HG03460 (cell line): Measurements from ENCODE around the gene CRYL1.

Experiments
- ATAC-seq: cut with Tn5 transposase; IDR thresholded peaks from one replicate; pipeline ENCODE4 v1.9.1; 2021; ENCODE audit not compliant: unreplicated experiment

Gene CRYL1

DNA sequence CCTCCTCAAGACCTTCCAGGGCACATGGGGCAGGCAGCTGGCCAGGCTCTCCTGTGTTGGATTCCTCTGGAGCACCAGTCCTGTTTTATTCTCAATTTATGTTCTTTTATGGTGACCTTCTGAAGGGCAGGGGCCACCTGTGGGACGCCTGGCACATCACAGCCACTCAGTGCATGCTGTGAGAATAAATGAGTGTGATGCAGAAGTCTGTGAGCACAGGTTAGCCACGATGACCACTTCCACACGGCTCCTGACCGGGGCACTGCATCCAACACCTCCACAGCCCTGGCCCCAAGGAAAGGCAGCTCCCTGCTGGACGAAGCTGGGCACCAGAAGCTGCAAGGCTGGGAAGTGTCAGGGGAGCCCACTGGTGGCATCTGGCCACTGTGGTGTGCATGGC lies 122.8 kb downstream of the CRYL1 start:
- no peak for ATAC-seq

DNA sequence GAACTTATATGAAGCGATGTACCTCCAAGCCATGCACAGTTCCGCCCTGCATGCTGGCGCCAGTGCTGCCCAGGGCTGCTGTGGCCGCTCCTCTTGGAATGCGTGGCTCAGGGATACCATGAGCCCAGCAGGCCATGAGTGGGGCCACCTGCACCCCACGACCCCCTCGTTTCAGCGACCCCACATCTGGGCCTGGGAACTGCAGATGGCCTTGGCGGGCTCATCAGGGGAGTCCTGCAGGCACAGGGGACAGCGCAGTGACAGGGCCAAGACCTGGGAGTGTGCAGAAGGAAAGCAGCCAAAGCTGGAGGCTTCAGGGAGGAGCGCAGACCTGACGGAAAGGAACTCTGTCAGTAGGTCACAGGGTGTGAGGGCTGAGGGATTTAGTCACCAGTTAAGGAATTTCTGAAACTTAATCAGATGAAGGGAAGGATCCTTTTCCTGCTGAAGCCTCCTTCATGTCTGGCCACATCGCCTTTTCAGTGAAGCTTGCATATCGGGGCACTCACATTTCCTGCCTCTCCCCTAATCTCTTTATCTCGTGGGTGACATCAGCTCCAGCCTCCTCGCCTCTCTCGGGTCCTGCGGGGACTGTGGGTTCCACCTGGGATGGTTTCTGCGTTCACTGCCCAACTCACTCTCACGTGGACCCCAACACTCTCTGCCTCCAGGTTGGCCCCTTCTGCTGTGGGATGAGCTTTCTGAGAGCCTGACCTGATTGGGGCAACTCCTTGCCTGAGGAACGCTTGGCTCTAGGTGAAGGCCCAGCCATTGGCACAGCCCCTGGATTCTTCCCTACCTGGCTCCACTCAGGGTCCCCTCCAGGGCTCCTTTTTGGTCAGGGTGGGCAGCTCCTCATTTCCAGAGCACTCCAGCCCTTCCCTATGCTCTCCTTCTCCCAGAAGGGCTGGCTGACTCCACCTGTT lies 123.5 kb downstream of the CRYL1 start:
- ATAC-seq: no peak

DNA sequence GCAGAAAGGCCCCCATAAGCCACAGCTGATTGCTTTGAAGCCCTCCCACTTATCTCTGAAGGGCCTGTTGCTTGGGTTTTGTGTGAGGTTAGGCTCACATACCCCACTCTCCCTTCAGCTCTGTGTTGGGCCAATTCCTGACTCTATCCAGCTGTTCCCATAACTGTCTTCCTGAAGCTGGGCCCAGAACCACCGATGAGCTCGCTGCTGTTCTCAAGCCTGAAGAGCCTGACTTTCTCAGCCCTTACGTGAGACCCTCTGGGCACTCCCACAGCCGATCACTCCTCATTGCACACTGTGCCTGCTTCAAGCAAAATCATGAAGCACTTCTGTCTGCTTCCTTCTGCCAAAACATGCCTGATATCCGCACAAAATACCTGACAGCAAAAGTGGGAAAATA lies 124.1 kb downstream of the CRYL1 start:
- ATAC-seq: no peak

DNA sequence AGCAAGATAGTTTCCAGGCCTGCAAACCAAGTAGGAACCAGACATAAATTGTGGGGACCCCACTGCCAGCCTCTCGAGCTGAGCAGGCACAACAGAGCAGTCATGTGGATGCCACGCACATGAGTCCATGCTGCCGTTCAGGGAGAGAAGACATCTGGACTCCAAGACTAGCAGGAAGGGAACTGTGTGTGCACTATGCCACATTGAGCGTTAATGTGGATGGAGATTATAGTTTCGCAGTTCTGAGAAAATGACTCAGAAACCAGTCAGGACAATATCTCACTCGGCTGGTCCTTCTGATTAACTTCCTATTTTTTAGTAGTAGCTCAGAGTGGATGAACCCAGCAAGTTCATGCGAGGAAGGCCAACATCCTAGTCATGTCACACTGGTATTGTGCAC lies 124.9 kb downstream of the CRYL1 start:
- ATAC-seq: no peak

DNA sequence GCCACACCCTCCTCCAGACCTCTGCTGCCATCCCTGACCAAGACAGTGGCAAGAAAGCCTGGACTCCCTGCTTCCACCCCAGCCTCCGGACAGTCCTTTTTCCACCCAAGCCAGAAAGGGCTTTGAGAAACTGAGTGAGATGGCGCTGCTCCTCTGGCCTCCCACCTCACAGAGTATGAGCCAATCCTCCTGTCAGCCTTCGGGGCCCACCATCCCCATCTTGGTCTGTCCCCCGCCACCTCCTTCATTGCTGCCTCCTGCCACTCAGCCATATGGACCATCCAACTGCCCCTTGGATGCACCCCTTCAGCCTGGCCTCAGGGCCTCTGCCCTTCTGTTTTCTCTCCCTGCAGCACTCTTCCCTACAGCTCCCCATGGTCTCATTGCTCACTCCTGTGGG lies 125.7 kb downstream of the CRYL1 start:
- ATAC-seq: no peak

DNA sequence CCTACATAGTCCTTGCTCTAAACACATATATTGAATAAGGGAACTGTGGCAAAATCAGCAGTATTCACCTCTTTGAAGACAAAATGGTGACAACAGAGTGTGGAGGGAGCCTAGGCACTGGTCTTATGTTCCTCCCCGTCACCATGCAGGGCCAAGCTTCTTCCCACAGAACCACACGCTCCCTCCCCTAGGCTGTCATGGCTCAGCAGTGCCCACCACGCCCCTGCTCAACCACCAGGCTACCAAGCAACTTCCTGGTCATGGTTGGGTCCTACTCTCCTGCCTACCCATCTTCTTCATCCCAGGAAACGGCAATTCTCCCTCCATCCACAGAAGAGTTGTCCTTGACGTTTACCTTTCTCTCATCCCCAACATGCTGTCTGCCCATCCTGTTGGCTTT lies 126.1 kb downstream of the CRYL1 start:
- ATAC-seq: no peak

DNA sequence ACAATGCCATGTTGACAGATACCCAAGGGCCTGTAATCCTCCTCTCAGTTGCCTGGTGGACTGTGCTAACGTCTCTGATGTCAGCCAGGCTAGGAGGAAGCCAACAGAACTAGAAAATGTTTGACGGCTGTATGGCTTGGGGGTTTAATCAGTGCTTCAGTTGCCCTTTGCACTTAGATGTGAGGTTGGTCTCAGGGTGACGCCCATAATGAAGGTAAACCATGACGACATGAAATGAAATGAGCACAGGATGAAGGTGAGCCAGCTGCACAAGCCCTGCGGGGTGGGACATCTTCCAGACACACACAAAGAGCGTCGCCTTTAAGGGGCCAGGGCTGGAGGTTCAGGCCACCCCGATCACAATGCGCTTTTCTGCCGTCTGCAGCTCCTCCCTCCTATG lies 127.2 kb downstream of the CRYL1 start:
- no peak for ATAC-seq

DNA sequence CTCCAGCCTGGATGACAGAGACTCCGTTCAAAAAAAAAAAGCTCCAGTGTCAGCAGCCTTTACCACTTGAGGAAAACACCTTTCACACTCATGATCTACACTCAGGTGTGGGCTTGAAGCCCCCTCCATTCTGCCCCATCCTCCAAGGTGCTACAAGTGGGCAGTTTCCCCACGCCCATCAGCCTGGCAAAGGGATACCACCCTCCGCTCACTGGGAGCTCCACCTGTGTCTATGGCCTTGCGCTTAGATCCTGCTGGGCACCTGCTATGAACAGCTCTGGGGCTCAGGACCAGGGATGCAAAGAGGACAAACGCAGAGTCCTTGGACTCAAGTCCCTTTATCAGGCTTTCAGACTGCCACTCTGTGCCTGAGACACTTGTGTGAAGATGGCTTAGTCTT lies 127.8 kb downstream of the CRYL1 start:
- no peak for ATAC-seq

DNA sequence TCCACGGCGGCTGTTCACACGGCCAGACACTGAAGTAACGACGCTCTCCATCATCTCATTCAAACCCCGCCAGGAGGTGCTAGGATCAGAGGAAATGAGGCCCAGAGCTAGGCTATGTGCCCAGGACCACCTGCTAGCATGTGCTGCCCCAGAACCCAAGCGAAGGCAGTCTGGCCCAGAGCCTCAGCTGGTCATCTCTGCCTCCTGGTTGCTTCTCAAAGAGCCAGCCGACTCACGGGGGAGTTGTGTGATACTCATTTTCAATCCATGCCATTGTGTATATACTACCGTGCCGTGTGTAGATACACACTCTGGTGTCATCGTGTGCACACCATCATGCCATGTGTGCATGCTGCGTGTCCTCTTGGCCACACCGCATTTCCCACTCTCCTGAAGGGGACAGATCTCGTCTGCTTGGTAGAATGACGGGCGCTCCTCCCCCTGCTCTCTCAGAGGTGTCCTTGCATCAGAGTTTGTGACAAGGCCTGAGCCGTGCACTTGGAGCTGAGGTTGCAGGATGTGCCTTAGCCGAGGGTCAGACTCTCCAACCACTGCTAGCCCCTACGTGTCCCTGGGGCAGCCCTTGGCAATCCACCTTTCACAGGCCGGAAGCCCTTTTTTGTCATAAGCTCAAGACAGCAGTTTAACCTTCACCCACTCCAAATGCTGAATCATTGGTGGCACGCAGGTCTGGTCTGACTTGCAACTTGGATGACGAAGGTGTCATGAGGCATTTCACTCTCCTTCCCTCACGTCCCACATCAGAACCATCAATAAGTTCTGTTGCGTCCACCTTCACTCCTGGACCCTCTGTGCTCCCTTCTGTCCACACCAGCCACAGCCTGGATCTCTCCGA lies 130.4 kb downstream of the CRYL1 start:
- no peak for ATAC-seq

DNA sequence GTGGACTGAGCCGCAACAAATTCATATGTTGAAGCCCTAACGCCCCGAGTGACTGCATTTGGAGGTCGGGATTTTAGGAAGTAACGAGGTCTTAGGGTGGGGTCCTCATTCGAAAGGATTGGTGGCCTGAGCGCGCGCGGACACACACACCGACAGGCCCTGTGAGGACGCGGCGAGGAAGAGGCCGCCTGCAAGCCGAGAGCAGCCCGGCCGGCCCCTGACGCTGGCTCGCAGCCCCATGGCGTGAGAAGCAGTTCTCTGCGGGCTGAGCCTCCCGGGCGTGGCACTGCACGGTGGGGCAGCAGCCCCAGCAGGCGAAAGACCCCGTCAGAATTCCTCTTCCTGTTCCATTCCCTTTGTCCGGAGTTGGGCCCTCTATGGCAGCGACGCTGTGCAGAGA lies 131.2 kb downstream of the CRYL1 start:
- no peak for ATAC-seq

DNA sequence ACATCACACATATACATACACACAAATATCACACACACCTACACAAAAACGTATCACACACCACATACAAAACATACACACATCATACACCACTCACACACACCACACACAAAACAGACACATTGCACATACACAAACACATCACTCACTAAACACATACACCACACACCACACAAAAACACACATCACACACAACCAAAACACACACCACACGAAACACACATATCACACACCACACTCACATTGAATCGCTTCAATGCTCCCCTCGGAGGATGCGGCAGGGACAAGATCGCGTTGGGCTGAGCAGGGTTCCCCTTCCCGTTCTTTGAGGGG lies 131.5 kb downstream of the CRYL1 start:
- ATAC-seq: no peak

DNA sequence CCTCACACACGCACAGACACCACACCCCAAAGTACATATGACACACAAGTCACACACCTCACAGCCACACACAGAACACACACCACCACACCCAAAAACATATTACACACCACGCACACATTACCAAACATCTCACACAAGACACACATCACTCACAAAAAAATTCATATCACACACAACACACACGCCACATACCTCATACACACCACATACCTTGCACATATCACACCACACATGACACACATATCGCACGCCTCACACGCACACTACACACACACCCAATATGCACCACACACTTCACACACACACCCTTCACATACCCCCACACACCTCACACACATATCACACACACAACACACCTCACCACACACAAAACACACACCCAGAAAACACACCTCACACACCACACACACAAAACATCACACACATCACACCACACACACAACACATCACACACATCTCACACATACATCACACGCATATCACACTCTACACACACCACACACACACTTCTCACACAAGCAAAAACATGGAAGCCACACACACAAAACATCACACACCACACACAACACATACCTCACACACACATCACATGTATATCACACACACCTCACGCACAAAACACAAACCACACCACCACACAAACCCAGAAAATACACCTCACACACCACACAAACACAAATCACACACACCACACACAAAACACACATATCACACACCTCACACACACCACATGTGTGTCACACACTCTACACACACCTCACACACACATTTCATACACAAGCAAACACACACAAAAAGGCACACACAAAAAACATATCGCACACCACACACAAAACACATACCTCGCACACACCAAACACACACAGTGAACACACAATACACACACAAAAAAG lies 132.1 kb downstream of the CRYL1 start:
- no peak for ATAC-seq

DNA sequence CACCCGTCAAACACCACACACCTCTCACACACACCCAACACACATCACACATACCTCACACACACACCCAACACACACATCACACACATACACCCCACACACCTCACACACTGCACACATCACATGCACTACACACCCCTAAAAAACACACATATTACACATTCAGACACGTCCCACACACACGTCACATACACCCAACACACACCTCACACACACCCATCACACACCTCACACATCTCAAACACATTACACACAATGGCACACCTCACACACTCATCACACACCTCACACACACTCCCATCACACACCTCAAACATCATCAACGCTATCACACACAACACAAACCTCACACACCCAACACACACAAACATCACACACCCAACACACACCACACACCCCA lies 133.1 kb downstream of the CRYL1 start:
- no peak for ATAC-seq

DNA sequence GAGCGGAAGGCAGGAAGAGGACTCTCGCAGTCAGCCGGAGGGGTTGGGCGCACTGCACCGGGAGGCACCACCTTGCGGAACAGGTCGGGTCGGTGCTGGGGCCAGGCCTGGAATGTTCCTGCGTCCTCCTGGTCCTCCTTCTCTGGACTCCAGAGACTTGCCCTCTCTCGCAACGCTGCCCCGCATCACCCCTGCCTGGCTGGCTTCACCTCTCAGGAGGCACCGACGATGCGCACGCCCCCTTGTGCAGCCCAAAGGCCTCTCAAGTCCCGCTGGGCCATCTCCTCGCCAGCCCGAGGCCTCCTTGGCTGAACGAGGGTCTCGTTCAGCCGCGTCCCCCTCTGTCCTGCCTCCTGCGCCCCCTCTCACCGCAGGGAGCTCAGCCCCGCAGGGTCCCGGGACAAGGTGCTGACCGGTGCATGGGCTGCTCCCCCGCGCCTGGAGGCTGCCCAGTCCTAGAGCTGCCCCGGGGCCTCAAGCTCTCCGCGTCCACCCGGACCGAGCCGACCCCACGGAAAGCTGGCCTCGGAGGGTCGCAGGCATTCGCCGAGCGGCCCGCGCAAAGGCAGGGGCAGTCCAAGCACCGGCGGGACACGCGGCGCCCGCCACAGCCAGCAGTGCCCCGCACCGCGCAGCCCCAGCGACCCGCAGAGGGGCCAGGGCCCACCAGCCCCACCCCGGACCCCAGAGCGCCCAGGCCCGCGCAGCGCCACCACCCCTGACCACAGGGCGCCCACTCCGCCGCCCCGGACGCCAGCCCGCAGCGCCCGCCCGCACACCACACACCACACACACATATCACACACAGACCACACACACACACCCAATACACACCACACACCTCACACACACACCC lies 133.8 kb downstream of the CRYL1 start:
- no peak for ATAC-seq

DNA sequence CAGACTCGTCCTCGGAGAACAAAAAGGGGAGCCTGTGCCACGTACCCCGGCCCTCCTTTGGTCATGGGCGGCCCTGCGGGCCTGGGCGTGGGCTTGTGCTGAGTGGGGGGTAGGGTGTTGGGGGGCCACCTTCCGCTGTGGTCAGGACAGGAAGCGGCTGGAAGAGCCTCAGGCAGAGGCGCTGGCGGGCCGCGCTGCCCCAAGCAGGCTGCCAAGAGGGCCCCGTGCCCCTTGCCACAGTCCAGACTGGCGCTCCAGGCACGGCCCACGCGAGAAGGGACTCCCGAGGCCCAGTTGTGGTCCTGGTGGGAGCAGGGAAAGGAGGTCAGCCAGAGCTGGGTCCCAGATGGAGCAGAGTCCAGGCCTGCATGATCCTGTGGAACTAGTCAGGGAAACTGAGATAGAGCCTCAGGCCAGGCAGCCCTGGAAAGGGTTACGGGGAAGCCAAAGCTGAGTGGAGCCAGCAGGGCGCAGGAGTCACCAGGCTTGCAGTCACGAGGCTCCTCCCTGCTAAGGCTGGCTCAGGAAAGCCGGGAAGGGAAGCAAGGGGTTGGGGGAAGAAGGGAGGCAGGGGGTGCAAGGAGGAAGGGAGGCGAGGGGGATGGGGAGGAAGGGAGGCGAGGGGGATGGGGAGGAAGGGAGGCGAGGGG lies 135.0 kb downstream of the CRYL1 start:
- no peak for ATAC-seq

DNA sequence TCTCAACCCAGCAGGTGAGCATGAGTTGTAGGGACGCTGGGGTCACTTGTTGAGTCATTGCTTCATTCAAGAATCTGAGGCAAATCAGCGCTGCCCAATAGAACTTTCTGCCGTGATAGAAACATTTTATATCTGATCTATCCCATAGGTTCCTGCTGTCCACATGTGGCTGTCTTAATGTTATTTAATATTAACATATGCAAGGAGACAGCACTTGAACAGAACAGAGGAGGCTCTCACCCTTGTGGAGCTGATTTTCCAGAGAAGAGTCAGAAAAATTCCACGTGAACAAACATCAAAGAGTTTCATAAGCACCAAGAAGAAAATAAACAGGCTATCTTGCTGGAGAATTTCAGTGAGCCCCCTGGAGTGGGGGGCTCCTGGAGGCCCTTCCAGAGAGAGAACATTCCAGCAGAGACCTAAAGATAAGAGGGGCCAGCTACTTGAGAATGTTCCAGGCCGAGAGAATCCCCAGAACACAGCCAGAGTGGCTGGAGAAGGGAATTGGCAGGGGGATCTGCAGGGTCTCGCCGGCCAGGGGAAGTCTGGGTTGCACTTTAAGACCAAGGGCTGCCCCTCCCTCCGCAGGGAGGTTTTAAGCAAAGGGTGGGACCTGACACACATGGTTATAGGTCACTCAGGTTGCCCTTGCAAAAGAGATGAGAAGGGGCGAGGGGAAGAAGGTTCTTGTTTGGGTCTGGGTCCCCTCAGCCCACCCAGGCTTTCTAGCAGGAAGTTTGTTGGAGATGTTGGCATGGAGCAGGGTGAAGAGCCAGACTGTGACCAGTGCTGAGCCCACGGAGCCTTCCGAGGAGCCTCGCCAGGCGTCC lies 135.7 kb downstream of the CRYL1 start:
- no peak for ATAC-seq

DNA sequence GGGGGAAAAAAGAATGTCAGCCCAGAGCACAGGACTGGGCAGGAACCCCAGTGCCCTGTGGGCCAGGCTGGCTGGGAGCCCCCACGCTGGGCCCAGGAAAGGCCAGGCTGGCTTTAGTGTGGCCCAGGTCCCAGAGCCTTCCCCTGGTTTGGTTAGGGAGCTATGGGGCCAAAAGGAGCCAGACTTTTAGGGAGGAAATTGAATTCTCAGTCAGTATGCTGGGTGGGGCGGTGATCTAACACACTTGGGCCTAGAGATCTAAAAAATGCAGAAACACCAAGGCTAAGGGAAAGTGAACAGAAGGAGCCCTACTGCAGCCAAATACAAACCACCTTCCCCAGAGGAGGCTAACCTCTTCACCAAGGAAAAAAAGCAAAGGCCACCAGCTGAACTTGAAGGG lies 137.5 kb downstream of the CRYL1 start:
- no peak for ATAC-seq

DNA sequence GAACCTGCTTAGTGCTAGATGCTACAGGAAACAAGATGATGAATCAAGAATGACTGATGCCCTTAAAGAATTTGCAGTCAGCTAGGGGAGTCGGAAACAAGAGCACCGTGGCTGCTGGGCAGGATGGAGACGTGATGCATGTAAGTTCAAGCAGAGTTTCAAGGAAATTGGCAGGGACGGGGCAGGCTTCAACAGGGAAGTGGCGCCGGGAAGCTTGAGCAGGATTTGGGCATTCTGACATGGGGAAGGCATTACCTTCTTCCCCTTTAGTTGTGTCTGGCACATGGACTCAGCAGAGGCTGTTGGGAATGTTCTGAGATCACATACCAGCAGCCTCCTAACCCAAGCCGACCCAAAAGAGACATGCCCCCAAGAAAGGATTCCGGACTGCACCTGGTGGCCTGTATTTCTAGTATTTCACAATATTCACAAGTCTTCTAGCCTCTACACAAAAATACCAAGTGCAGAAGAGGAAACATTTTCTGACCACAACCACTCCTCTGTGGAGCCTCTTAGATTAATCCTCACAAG lies 138.2 kb downstream of the CRYL1 start:
- no peak for ATAC-seq

DNA sequence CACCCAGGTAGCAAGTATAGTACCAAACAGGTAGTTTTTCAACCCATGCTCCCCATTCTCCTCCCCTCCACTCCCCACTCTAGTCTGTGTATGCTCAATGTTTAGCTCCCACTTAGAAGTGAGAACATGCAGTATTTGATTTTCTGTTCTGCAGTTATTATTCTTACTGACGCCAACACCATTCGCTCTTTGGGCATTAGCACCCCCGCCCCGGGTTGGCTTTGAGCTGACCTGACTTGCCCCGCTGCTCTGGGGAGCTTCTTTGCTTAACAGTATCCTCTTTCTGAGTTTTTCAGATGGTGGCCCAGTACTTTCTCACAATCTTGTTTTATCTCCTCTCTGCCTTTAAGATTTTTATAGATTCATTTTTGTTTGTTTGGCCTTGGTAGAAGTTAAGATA lies 138.7 kb downstream of the CRYL1 start:
- ATAC-seq: no peak
